Hematopoietic multipotent progenitor cell (in vitro differentiated cells): Measurements from ENCODE around the gene THSD7B. TPM values are rescaled to one million over a fixed set of nuclear protein-coding genes. Genes with fewer than 3 reads are reported as not detected.
"Not testable (repeated sequence)": the region's sequence is repeated elsewhere in the genome, so short reads cannot be mapped to it uniquely, and the experiment has no call there.

ENCODE experiments used
- DNase-seq, 3 donors: peaks; one replicate each; pipeline ENCODE4 v3.0.0-alpha.2; 2011 to 2015; ENCODE audit warnings: low read depth in 2 of 3, low spot score in 2 of 3
- total RNA-seq: library from RNA; depleted of rRNA; stranded (reverse); fragments of >200 nt; gene quantifications from one replicate; pipeline ENCODE4 v1.2.3, GENCODE V29; 2012

THSD7B gene
- total RNA-seq, 1 donor: not detected

- DNase-seq: no peak
These were observed 256.4 kb downstream of the THSD7B start for GRCh38 chr2:137021763-137022162.

GRCh38 chr2:137023205-137023604, 257.9 kb downstream of the THSD7B start:
- no peak for DNase-seq

- DNase-seq: no peak
These were observed 266.4 kb downstream of the THSD7B start for GRCh38 chr2:137031731-137032130.

- no peak for DNase-seq
These were observed 271.3 kb downstream of the THSD7B start for GRCh38 chr2:137036619-137037018.

- no peak for DNase-seq
These were observed 274.3 kb downstream of the THSD7B start for GRCh38 chr2:137039482-137040152.

- DNase-seq: no peak
These were observed 282.0 kb downstream of the THSD7B start for GRCh38 chr2:137047369-137047768.

GRCh38 chr2:137048455-137048854, 283.1 kb downstream of the THSD7B start:
- no peak for DNase-seq

- DNase-seq: no peak
These were observed 284.2 kb downstream of the THSD7B start for GRCh38 chr2:137049518-137049917.

- no peak for DNase-seq
These were observed 285.6 kb downstream of the THSD7B start for GRCh38 chr2:137050949-137051348.

- no peak for DNase-seq
These were observed 286.5 kb downstream of the THSD7B start for GRCh38 chr2:137051778-137052398.

GRCh38 chr2:137056704-137057103, 291.4 kb downstream of the THSD7B start:
- no peak for DNase-seq

GRCh38 chr2:137076111-137076765, 310.9 kb downstream of the THSD7B start:
- DNase-seq: not testable (repeated sequence)

- no peak for DNase-seq
These were observed 326.4 kb downstream of the THSD7B start for GRCh38 chr2:137091704-137092103.

GRCh38 chr2:137093116-137093515, 327.8 kb downstream of the THSD7B start:
- no peak for DNase-seq

GRCh38 chr2:137096187-137096586, 330.8 kb downstream of the THSD7B start:
- DNase-seq: no peak

GRCh38 chr2:137096693-137097092, 331.3 kb downstream of the THSD7B start:
- no peak for DNase-seq

- not testable (repeated sequence) for DNase-seq
These were observed 336.5 kb downstream of the THSD7B start for GRCh38 chr2:137101814-137102213.

GRCh38 chr2:137107904-137108303, 342.6 kb downstream of the THSD7B start:
- DNase-seq: no peak

GRCh38 chr2:137111896-137112295, 346.6 kb downstream of the THSD7B start:
- no peak for DNase-seq

GRCh38 chr2:137115081-137115794, 349.9 kb downstream of the THSD7B start:
- no peak for DNase-seq

- DNase-seq: no peak
These were observed 350.4 kb downstream of the THSD7B start for GRCh38 chr2:137115795-137116089.

- DNase-seq: no peak
These were observed 352.0 kb downstream of the THSD7B start for GRCh38 chr2:137117385-137117784.
